ENCODE data around the gene CLRN2.

GRCh38 chr4:17562157-17562556, 47.2 kb downstream of the CLRN2 start:
- TF ChIP-seq POLR2AphosphoS5 (IDR thresholded peaks at IDR 0.05; ENCODE audit: insufficient read depth, low read depth, low read length) (no peak), POLR2A (IDR thresholded peaks at IDR 0.05; ENCODE audit: low read depth, low read length) (no peak), CTCF (IDR thresholded peaks at IDR 0.05; ENCODE audit: extremely low read depth in 1 of 2, insufficient read depth in 1 of 2, low read depth in 1 of 2, low read length in 2 of 2) (peak in 1 of 2 donors; percentile 19), MYC (IDR thresholded peaks at IDR 0.05; ENCODE audit: low read depth, low read length) (no peak), EZH2 (IDR thresholded peaks at IDR 0.05; ENCODE audit: borderline replicate concordance, low read depth, low read length, severe bottlenecking) (no peak), JUN (IDR thresholded peaks at IDR 0.05; ENCODE audit: borderline replicate concordance, insufficient read depth, insufficient read length, low read depth) (no peak), FOS (IDR thresholded peaks at IDR 0.05; ENCODE audit: borderline replicate concordance, insufficient read depth, low read length) (no peak)
